Hepatocyte (in vitro differentiated cells): ENCODE measurements around the gene PRKCI. TPM values are rescaled to one million over a fixed set of nuclear protein-coding genes. Genes with fewer than 3 reads are reported as not detected.

ENCODE experiments used
- DNase-seq: peaks from one replicate; pipeline ENCODE4 v3.0.0-alpha.2; 2016; ENCODE audit warnings: low spot score
- H2AFZ ChIP-seq: fragments of 200-600 bp; sonication (generic); 2 replicates; pipeline ENCODE4 v1.6.0; 2016; ENCODE audit warnings: antibody characterized with exemption, mild to moderate bottlenecking
- H3K27ac ChIP-seq: fragments of 200-600 bp; sonication (generic); 2 replicates; pipeline ENCODE4 v1.5.1; 2016; ENCODE audit warnings: mild to moderate bottlenecking
- H3K27me3 ChIP-seq: fragments of 200-600 bp; sonication (generic); 2 replicates; pipeline ENCODE4 v1.6.1; 2016
- H3K36me3 ChIP-seq: fragments of 200-600 bp; sonication (generic); replicated peaks from 2 replicates; pipeline ENCODE4 v1.5.1; 2016; ENCODE audit warnings: low read depth; ENCODE audit not compliant: insufficient read depth
- H3K4me1 ChIP-seq: fragments of 200-600 bp; sonication (generic); 2 replicates; pipeline ENCODE4 v1.5.1; 2016; ENCODE audit warnings: mild to moderate bottlenecking, moderate library complexity; ENCODE audit not compliant: insufficient read depth
- H3K4me2 ChIP-seq: fragments of 200-600 bp; sonication (generic); 2 replicates; pipeline ENCODE4 v1.6.0; 2016
- H3K4me3 ChIP-seq: fragments of 200-600 bp; sonication (generic); 2 replicates; pipeline ENCODE4 v1.5.1; 2016; ENCODE audit warnings: mild to moderate bottlenecking
- H3K79me2 ChIP-seq: fragments of 200-600 bp; sonication (generic); 2 replicates; pipeline ENCODE4 v1.6.0; 2017; ENCODE audit warnings: mild to moderate bottlenecking
- H3K9me2 ChIP-seq: fragments of 200-600 bp; sonication (generic); replicated peaks from 2 replicates; pipeline ENCODE4 v1.6.0; 2017; ENCODE audit warnings: mild to moderate bottlenecking; ENCODE audit not compliant: insufficient read depth
- H3K9me3 ChIP-seq: fragments of 200-600 bp; sonication (generic); 2 replicates; pipeline ENCODE4 v1.5.1; 2016; ENCODE audit warnings: low read depth, mild to moderate bottlenecking
- H4K20me1 ChIP-seq: fragments of 200-600 bp; sonication (generic); 2 replicates; pipeline ENCODE4 v1.6.0; 2016; ENCODE audit warnings: mild to moderate bottlenecking; ENCODE audit not compliant: insufficient read depth, poor library complexity, severe bottlenecking
- CTCF ChIP-seq: fragments of 200-600 bp; sonication (generic); IDR thresholded peaks from 2 replicates; pipeline ENCODE4 v1.5.1; 2016; ENCODE audit warnings: antibody characterized with exemption, mild to moderate bottlenecking; ENCODE audit not compliant: poor library complexity
- EZH2 ChIP-seq: fragments of 200-600 bp; sonication (generic); IDR thresholded peaks from 2 replicates; pipeline ENCODE4 v1.6.1; 2016; ENCODE audit warnings: antibody characterized with exemption, mild to moderate bottlenecking, borderline replicate concordance
- EZH2phosphoT487 ChIP-seq: fragments of 200-600 bp; sonication (generic); IDR thresholded peaks from one replicate; pipeline ENCODE4 v1.6.1; 2018; ENCODE audit warnings: antibody characterized with exemption, mild to moderate bottlenecking, low read depth, moderate library complexity; ENCODE audit not compliant: unreplicated experiment, severe bottlenecking
- WGBS: methylation state at CpG from one replicate; pipeline ENCODE4 v1.1.6; 2016; ENCODE audit warnings: low lambda C conversion rate; ENCODE audit errors: missing lambda C conversion rate; 5-methylcytosine and 5-hydroxymethylcytosine counted together
- polyA plus RNA-seq: library from polyadenylated mRNA; unstranded; fragments of >200 nt; fragmentation: Nextera tagmentation; extraction: Ambion mirVana; gene quantifications from 2 replicates; pipeline ENCODE4 v1.2.1, GENCODE V29; 2016
- total RNA-seq: library from RNA; depleted of rRNA; stranded (reverse); fragments of >200 nt; gene quantifications from 2 replicates; pipeline ENCODE4 v1.2.3, GENCODE V29; 2014

Gene PRKCI
- total RNA-seq (47.3 and 51.8 TPM in 2 replicates), polyA plus RNA-seq (25.8 and 28.6 TPM in 2 replicates)

GRCh38 chr3:170221924-170222646 lies at the start of gene PRKCI:
Gene PRKCI (plus strand): TSS chr3:170222424. CDS start chr3:170222670, 246 bp downstream.
- Histone ChIP-seq H3K9me3 (no peaks in the 10 kb centered on the region), H3K9me2 (no peaks in the 10 kb centered on the region), H3K27ac (peak within 1 kb of the TSS; percentile 95), H3K36me3 (no peaks in the 10 kb centered on the region), H4K20me1 (peaks cover 6% of the 10 kb centered on the region), H2AFZ (peak within 1 kb of the TSS; percentile 74), H3K4me2 (peak within 1 kb of the TSS; percentile 85), H3K4me1 (peaks cover 15% of the 10 kb centered on the region), H3K27me3 (no peaks in the 10 kb centered on the region), H3K79me2 (peaks cover 45% of the 10 kb centered on the region), H3K4me3 (peak within 1 kb of the TSS; percentile 65)
- under 1% methylated on average over 59 of the region's 60 CpGs for WGBS
- TF ChIP-seq CTCF: no peak
- no peak for TF ChIP-seq EZH2
- TF ChIP-seq EZH2phosphoT487: no peak
- peak; percentile 98 for DNase-seq

DNA sequence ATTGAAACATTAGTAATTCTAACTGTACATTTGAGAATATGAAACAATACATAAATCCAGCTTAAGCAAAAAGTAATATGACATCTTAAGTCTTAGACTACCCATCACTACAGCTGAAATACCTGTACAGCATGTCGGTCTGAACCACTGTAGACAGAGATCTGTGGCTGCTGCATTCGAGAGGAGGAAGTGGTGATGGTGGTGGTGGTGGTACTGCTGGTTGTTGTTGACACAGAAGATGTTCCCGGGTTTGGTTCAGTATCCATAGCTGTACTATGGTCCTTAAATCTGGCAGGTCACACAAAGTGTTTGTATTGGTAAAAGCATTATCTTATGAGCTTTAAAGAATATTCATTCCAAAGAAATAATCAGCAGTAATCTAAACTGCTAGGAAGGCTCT lies 43.6 kb upstream of the PRKCI start:
- H4K20me1 ChIP-seq: peaks cover 27% of the 10 kb centered on the region
- H3K9me3 ChIP-seq: no peaks in the 10 kb centered on the region
- no peak overlapping the region for H3K27ac ChIP-seq
- peaks cover 68% of the 10 kb centered on the region for H3K79me2 ChIP-seq
- TF ChIP-seq EZH2: no peak
- TF ChIP-seq CTCF: no peak
- no peak for TF ChIP-seq EZH2phosphoT487
- DNase-seq: no peak
- H3K4me1 ChIP-seq: peaks cover 15% of the 10 kb centered on the region
- no peak overlapping the region for H2AFZ ChIP-seq
- no peaks in the 10 kb centered on the region for H3K27me3 ChIP-seq
- no peak overlapping the region for H3K4me3 ChIP-seq
- WGBS: 94% methylated on average over 3 of the region's 3 CpGs
- no peaks in the 10 kb centered on the region for H3K9me2 ChIP-seq
- no peaks in the 10 kb centered on the region for H3K36me3 ChIP-seq
- peak overlapping the region; percentile 89 for H3K4me2 ChIP-seq

GRCh38 chr3:170179432-170179831 lies 42.8 kb upstream of the PRKCI start:
- DNase-seq: no peak
- H3K9me3 ChIP-seq: no peaks in the 10 kb centered on the region
- H3K27me3 ChIP-seq: no peaks in the 10 kb centered on the region
- H3K4me1 ChIP-seq: peaks cover 15% of the 10 kb centered on the region
- H3K36me3 ChIP-seq: no peaks in the 10 kb centered on the region
- peak overlapping the region; percentile 95 for H3K27ac ChIP-seq
- H3K4me3 ChIP-seq: peak overlapping the region; percentile 83
- no peak overlapping the region for H2AFZ ChIP-seq
- TF ChIP-seq CTCF: no peak
- TF ChIP-seq EZH2: no peak
- no peak for TF ChIP-seq EZH2phosphoT487
- peaks cover 27% of the 10 kb centered on the region for H4K20me1 ChIP-seq
- no peaks in the 10 kb centered on the region for H3K9me2 ChIP-seq
- peaks cover 61% of the 10 kb centered on the region for H3K79me2 ChIP-seq
- WGBS: 76% methylated on average over 1 of the region's 1 CpG
- H3K4me2 ChIP-seq: peak overlapping the region; percentile 89
